DOHH2 (cell line): ENCODE data around the gene ILK.

Experiments
- EZH2phosphoT487 ChIP-seq: fragments of 200-600 bp; sonication (generic); IDR thresholded peaks from 2 replicates; pipeline ENCODE4 v1.6.1; 2017; ENCODE audit warnings: borderline replicate concordance, mild to moderate bottlenecking, antibody characterized with exemption, low read length, moderate library complexity, mixed read lengths
- TF ChIP-seq, protein P1 (sequence below): fragments of 200-600 bp; sonication (generic); IDR thresholded peaks from one replicate; pipeline ENCODE4 v1.5.1; 2014; ENCODE audit warnings: antibody characterized with exemption, mild to moderate bottlenecking, low read depth, low read length; ENCODE audit not compliant: poor library complexity, severe bottlenecking

DNA sequence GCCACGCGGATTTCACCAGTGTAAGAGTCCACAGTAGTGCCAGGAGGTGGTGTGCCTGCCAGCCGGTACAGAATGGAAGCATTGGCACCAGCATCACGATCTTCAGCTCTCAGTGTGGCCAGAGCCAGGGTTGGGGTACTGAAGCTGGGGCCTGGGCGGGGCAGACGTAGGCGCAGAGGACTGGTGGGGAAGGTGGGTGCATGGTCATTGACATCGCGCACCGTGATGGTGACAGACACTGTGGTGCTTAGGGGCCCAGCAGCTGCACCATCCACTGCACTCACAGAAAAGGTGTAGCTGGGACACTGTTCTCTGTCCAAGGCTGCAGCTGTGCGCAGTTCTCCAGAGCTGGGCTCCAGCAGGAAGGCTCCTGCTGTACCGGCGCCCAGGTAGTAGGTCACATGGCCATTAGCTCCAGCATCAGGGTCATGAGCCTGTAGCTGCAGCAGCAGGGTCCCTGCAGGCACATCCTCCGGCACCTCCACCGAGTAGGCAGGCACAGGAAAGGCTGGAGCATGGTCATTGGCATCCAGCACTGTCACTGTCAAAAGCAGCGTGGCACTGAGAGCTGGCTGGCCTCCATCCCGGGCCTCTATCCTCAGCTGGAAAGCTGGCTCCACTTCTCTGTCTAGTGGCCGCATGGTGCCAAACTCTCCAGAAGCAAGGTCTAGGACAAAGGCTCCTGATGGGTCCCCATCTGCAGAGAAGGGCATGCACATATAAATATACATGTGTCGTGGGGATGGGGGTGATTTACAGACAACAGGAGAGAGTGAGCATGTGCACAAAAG is 23.6 kb downstream of the ILK start:
- TF ChIP-seq EZH2phosphoT487, result no peak
- TF ChIP-seq, protein P1, sequence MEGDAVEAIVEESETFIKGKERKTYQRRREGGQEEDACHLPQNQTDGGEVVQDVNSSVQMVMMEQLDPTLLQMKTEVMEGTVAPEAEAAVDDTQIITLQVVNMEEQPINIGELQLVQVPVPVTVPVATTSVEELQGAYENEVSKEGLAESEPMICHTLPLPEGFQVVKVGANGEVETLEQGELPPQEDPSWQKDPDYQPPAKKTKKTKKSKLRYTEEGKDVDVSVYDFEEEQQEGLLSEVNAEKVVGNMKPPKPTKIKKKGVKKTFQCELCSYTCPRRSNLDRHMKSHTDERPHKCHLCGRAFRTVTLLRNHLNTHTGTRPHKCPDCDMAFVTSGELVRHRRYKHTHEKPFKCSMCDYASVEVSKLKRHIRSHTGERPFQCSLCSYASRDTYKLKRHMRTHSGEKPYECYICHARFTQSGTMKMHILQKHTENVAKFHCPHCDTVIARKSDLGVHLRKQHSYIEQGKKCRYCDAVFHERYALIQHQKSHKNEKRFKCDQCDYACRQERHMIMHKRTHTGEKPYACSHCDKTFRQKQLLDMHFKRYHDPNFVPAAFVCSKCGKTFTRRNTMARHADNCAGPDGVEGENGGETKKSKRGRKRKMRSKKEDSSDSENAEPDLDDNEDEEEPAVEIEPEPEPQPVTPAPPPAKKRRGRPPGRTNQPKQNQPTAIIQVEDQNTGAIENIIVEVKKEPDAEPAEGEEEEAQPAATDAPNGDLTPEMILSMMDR, result no peak
